GM18499 (cell line): ENCODE data around the gene CEACAM19.
"Not testable (repeated sequence)": the region's sequence is repeated elsewhere in the genome, so short reads cannot be mapped to it uniquely, and the experiment has no call there.

Experiments
- ATAC-seq: cut with Tn5 transposase; IDR thresholded peaks from one replicate; pipeline ENCODE4 v1.9.1; 2021; ENCODE audit warnings: moderate number of reproducible peaks; ENCODE audit not compliant: insufficient read depth, unreplicated experiment

Gene CEACAM19

DNA sequence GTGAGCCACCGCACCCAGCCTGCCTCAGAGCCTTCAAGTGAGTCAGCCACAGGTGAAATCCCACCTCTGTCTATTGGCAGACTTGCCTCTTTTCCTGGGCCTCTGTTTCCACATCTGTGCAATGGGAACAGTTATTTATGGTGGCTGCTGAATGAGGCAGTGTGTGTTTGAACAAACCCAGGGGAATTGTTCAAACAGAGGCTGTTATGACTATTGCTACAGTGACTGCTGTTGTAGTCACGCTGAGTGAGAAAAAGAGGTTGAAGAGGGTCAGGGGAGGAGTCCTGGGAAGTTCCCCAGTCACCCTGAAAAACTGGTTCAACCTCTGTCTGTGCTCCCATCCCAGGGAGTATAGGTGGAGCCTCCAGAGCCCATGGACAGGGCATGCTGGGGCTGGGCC lies at the start of gene CEACAM19:
Gene CEACAM19, plus strand, starts transcription at position 83 of the 400 bp plus-strand sequence. CDS start 450 bp downstream, outside the sequence.
- ATAC-seq = no peak

GRCh38 chr19:44623080-44623479 lies 48.2 kb upstream of the CEACAM19 start:
- no peak for ATAC-seq

DNA sequence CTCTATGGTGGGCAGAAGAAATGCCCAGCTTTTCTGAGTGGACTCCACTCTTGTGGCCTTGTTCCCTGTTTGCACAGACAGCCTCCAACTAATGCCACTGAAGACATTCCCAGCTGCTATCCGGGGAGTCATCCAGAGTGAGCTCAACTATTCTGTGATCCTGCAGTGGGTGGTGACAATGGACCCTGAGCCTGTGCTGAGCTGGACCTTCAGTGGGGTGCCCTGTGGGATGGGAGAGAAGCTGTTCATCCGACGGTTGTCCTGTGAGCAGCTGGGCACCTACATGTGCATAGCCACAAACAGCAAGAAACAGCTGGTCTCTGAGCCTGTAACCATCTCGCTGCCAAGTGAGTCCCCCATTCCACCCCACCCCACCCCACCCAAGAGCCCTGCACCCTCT lies 47.7 kb upstream of the CEACAM19 start:
- ATAC-seq = no peak

GRCh38 chr19:44624840-44625354 lies 46.4 kb upstream of the CEACAM19 start:
- no peak for ATAC-seq

DNA sequence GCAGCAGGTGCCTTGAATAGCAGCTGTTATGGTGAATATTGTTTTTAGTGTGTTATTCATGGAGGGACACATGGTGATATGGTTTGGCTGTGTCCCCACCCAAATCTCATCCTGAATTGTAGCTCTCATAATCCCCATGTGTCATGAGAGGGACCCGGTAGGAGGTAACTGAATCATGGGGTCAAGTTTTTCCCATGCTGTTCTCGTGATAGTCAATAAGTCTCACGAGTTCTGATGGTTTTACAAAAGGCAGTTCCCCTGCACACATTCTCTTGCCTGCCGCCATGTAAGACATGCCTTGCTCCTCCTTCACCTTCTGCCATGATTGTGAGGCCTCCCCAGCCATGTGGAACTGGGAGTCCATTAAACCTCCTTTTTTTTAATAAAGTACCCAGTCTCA lies 45.6 kb upstream of the CEACAM19 start:
- ATAC-seq = not testable (repeated sequence)

DNA sequence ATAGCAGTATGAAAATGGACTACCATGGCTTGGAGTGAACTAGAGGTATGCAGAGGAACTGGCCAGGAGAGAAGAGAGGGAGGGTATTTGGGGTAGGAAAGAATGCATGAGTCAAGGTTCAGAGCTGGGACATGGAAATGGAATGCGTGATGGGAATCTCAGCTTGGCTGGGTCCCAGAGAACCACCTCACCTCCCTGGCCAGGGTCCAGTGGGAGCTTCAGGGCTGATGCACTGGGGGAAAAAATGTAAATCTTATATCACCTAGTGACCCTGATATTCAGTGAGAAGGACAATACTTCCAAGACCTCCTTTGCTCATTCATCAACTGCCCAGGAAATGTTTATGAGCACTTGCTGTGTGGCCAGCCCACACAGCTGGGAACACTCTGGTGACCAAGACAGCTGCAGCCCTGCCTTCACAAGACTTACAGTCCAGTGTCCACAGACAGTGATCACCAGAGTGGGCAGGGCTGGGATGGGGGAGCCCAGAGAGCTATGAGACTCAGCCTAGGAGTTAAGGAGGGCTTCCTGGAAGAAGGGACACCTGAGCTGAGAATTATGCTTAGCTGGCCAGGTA lies 45.1 kb upstream of the CEACAM19 start:
- no peak for ATAC-seq

GRCh38 chr19:44627631-44628030 lies 43.7 kb upstream of the CEACAM19 start:
- no peak for ATAC-seq

- no peak for ATAC-seq
Observed at GRCh38 chr19:44628793-44629192, 42.5 kb upstream of the CEACAM19 start.

GRCh38 chr19:44631611-44632010 lies 39.7 kb upstream of the CEACAM19 start:
- not testable (repeated sequence) for ATAC-seq

- ATAC-seq = not testable (repeated sequence)
Observed at GRCh38 chr19:44634058-44634457, 37.2 kb upstream of the CEACAM19 start.

GRCh38 chr19:44634785-44635184 lies 36.5 kb upstream of the CEACAM19 start:
- no peak for ATAC-seq

DNA sequence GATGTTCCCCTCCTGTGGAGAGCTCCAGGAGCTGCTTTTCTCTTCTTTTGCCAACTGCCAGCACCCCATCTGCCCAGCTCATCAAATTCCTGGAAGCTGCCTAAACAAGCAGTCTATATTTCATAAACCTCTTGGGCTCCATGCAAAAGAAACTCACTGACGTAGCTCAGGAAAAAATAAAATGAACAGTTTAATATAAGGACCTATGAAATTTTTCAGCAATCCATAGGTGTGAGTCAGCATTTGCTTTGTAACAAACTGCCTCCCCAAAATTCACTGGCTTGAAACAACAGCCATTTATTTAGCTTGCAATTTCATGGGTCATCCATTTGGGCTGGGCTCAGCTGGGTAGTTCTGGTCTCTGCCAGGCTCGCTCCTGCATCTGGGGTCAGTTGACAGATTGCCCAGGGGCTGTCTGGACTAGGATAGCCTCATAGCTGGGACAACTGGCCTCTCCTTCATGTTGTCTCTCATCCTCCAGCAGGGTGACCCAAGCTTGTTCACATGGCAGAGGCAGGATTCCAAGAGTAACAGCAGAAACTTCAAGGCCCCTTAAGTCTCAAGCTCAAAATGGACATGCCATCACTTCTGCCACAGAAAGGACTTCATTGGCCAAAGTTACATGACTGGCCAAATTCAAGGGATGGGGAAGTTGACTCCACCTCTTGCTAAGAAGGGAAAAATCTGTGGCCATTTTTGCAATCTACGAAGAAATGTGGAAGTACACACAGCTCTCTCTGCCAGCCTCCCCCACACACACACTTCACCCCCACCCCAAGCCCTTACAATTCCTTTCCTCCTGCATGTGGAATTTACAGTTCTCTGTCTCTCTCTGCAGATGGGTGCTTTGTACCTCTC lies 35.5 kb upstream of the CEACAM19 start:
- ATAC-seq = no peak

GRCh38 chr19:44636439-44637389 lies 34.6 kb upstream of the CEACAM19 start:
- no peak for ATAC-seq

- no peak for ATAC-seq
Observed at GRCh38 chr19:44637390-44637764, 33.9 kb upstream of the CEACAM19 start.

DNA sequence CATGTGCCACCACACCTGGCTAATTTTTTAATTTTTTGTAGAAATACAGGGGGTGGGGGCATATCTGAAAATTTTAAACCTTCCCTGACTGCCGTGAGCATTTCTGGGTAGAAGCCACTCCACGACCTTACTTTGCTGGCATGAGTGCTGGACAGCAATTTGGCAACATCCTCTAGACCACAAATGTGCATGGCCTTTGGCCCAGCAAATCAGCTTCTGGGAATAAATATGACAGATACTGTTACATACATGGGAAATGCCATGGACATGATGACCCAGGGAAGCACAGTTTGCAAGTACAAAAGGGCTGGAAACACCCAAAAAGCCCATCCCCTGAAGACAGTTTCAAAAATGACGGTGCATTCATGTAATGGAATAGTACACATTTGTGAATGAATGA lies 30.8 kb upstream of the CEACAM19 start:
- ATAC-seq = no peak

GRCh38 chr19:44641501-44642265 lies 29.6 kb upstream of the CEACAM19 start:
- ATAC-seq = no peak

- ATAC-seq = no peak
Observed at GRCh38 chr19:44642377-44642776, 28.9 kb upstream of the CEACAM19 start.

- no peak for ATAC-seq
Observed at GRCh38 chr19:44643605-44644401, 27.5 kb upstream of the CEACAM19 start, which contains the start of gene PVR. Gene PVR, plus strand, starts transcription at chr19:44643910. Its CDS starts 187 bp downstream, at chr19:44644097.
